GM18520 (cell line): ENCODE measurements around the gene LPP.

Source experiments
- ATAC-seq: cut with Tn5 transposase; IDR thresholded peaks from one replicate; pipeline ENCODE4 v1.9.1; 2021; ENCODE audit not compliant: unreplicated experiment

Gene LPP

DNA sequence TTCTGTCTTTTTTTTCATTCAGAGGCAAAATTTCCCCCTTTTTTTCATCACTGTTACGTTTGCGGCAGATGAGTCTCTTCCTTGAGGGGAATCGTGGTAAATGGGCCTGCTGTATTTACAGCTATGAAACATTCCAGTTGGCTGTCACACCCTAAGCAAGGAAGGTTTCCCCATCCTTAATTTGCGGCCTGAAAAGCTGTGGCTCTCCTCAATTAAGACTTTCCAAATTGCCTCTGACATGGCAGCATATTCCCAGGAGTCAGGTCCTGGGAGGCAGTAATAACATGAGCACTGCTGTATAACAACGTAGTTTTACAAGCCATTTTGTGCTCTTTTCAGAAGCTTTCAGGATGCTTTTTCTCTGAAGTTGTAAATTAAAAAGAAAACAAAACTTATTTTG, 420.9 kb downstream of the LPP start:
- no peak for ATAC-seq

DNA sequence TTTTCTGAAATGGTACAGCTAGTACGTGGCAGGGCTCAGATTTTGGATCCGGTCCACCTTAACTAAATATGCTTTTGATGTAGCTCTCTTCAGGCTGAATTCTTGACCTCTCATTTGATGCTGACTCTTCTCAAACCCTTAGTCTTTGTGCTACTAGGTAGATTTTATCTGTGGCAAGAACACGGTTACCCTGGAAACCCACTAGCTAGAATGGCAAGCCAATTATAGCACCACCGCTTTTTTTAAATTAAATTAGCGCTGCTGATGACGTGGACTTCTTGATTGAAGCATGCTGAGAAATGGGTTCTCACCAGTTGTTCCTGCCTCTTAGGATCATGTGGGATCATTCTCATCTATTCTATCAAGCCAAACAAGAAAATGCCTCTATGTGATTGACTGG, 421.5 kb downstream of the LPP start:
- no peak for ATAC-seq

DNA sequence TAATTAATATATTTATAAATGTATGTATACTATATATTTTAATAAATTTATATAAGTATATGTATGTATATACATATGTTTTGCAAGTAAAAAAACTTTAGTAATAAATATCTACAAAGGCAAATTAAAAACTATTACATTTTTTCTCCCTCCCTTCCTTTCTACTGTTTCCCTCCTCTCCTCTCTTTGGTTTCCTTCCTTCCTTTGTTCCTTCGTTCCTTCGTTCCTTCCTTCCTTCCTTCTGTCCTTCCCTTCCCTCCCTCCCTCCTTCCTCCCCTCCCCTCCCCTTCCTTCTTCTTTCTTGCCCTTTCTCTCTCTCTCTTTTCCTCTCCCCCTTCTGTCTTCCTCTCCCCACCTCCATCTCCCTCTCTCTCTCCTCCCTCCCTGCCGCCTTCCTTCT, 423.6 kb downstream of the LPP start:
- ATAC-seq = no peak

DNA sequence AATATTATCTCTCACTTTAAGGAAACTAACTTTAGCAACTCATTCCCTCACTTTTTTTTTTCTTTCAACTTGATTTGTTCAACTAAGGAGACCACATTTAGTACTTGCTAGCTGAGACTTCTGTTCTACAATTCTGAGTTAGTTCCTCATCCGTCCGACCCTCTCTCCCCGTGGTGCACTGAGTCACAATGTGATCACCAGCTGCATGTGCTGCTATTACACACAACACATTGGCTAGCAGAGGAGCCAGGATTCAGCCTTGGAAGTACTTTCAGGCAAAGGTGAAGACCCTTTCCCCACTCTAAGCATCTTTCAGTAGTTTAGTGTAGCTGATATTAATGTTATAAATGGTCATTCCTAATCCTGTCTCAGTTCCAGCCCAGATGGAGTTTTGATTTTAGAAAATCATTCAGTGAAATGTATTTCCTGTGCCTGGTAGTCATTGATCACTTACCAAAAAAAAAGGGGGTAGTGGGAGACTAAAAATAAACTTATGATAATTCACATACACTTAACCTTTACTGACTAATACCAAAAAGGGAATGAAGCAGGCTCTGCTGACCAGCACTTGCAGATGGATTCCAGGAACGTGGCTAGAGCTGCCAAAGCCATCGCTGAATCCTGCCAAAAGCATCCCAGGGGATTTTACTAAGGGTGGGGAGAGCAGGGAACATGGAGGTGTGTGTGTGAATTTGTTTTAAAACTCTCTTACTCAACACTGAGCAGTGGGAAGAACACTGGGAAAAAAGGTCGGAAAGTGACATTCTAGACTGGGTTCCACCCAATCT, 424.8 kb downstream of the LPP start:
- ATAC-seq = no peak

DNA sequence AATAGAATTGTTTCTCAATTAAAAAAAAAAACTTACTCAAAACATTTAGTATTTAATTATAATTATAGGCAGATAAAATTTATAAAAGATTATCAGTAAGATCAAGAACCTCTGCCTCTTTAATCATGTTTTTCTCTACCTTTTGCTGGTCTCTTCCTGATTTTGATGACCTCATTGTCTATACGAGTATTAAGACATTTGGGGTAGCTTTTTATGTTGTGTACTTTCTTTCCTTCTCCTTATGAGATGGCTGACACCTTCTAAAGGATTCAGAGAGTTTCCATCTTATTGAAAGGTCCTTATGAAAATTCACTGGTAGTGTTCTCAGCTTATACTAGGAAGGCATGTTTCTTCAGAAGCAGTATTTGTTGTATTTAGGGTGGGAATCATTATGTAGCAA, 426.3 kb downstream of the LPP start:
- no peak for ATAC-seq

DNA sequence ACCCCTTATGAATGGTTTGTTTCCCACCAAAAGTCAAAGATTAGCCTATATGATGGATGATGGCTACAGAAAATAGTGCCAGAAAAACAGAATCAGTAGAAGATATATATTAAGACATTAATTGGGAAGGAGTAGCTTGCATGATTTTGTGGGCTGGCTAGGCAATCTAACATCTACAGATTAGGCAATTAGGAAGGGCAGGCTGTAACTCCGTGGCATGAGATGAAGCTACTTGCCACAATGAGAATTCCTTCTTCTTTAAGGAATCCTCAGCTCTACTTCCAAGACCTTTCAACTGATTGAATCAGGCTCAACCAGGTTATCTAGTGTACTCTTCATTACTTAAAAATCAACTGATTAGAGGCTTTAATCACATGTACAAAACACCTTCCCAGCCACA, 426.7 kb downstream of the LPP start:
- ATAC-seq = no peak

DNA sequence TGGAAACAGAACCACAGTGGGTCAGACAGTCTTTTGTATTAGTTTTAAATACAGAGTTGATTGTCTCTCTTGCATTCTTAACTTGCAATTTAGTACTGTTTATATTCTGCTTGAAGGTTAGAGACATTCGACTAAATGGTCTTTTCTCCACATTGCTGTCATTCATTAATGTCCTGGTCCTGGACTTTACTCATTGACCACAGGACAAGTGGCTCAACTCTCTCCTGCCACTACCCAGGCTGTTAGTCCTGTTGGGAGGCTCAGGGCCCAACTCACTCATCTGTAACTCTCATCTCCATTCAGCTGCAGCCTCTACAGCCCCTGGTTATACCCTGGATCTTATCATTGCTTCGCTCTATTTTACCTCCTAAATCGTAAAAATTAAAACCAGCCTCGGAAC, 427.4 kb downstream of the LPP start:
- ATAC-seq = no peak

DNA sequence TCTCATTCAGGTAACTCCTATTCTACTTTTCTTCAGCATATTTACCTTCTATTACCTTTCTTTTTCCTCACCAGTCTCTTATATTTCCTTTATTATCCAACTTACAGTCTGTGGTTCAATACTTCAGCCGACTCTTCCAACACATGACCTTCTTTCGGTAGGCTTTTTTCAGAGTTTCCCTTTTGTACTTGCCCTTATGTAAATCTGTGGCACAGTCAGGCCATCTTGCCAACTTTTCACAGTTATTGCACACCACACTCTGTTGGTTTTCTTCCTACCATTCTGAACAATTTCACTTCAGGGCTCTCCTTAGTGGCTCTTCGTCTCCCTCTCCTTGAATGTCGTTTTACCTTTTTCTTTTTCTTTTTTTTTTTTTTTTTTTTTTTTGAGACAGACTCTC, 427.8 kb downstream of the LPP start:
- no peak for ATAC-seq

DNA sequence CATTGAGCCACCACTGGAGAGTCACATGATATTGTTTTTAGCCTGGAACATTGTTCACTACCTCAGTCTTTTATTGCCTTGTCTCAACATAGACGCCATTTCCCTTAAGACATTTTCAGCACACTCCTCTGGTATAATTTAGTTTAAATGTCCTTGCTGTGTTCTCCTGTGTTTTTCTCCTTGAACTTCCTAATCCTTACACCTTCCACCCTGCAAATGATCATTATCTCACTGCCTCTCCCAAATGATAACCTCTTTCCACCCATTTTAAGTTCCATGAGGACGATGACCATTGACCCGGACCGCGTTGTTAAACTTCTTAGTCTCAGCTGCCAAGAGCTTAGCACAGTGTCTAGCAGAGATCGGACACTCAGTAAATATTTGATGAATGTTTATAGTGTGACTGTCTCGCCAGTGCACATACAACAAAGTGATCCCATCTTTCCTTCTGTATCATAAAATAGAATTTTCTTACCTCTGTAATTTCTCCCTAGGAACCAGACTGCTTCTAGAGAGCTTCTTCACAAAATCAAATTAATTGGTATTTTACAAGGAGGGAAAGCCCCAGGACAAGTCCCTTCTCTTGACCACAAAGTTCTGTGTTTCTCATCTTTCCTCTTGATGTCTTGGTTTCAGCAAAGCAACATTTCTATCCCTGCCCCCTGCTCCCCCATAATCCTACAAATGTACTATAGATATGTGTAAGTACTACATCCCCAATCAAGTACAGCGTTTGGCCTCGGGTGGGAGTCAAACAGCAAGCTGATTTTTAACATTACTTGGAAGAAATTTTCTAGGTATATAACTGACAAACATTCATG, 429.6 kb downstream of the LPP start:
- ATAC-seq = no peak

DNA sequence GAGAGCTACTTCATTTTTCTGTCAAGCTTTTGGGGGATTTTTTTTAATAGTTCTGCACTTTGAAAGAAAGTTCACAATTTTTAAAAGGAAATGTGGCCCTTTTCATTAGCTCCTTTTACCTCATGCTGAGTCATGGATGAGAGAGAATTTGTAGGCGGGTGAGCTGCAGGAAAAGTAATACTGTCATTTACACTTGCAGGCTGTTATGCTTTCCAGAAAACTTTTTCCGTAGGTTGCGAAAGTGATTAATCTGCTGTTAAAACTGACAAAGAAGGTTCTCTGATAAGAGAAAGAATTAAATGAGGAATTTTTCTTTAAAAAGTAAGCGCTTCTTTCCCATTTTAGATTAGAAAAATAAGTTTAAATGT, 430.2 kb downstream of the LPP start:
- no peak for ATAC-seq

DNA sequence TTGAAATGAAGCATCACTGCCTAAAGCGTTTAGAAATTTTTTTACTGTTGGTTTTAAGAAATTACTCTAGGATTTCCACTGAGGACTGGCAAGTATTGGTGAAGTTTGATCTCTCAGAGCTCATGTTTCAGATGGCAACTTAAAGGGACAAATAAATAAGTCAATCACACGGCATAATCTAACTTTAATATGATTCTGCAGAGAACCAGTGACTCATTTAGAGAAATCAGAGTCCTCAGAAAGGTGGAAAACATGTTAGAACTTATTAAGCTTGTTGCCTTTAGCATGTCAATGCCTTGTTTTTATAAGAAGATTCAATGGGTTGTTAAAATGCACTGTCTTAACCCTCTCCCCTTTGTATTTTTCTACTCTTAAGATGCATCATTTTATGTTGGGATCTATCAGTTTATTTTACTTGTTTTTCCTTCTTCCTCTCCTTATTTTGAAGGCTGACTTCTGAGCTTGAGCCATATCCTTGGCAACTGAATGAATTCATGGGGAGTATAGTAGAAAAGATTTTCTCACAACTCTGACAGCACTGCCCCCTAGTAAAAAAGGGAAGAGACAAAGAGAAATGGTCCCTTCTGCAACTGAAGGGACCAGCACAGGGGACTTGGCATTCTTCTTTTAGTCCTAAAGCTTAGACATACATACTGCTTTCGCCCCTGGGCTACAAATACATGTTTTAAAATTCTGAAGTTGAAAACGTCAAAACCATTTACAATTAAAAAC, 431.2 kb downstream of the LPP start:
- ATAC-seq = no peak

DNA sequence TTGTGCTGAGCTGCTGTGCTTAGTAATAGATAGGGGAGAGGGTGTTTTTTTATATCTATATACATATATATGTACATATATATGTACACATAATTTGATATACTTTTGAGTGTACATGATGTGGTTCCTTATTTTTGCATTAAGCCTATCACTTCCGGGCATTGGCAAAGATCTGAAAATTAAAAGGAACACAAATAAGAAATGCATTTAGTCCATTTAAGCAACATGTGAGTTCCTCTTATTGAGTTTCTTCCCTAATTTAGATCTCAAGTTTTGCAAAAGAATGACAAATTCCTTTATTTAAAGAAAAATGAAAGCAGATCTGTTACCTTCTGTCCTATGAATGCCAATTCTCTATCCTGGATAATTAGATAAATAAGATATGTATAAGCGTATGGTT, 435.1 kb downstream of the LPP start:
- ATAC-seq = no peak

DNA sequence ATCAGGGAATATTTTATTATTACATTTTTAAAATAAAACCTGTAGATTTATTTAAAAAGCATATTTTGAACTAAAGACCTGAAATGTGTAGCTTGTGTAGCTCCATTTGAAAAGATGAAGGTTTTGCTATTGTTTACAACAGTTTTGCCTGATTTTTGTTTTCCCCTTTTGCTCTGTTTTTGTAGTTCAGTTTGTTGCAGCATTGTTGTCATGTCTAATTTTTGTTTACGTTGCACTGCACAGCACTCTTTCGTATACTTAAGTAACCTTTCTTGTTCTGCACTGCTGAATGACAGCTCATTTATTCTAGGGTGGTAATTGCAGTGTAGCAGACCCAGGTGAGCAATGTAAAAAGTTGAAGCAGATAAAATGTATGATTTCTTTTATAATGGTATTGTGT, 435.8 kb downstream of the LPP start:
- ATAC-seq = no peak

DNA sequence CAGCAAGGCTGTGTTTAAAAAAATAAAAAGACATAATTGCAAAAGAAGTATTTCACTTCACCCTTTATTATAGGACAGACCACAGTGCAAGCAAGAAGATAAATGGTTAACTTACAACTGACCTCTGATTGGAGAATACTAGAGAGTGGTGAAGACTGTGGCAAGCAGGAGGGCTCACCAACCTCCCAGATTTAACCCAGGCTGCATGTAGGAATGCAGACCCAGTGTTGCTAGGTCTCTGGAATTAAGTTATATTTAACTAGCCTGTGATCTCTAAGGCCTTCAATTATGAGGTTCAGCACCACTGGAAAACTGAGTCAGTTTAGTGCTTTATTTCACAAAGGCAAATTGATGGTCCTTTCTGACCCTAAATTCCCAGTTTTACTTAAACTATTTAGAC, 436.6 kb downstream of the LPP start:
- ATAC-seq = no peak

DNA sequence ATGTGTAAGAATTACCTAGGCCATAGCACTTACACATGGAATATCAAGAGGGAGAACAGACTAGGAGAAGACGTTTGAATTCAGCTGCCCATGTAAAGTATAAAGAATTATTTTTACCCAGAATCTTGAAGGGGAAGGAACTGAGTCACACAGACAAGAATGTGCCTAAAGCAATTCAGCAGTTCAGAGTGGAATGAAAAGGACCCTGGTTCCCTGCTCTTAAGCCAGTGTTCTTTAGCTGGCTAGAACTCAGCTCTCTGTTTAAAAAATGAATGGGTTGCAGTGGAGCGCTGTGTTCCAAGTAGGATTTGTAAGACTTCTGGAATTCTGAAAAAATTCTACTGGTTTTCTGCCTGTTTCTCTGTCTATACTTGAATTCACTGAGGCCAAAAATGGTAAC, 440.2 kb downstream of the LPP start:
- no peak for ATAC-seq

DNA sequence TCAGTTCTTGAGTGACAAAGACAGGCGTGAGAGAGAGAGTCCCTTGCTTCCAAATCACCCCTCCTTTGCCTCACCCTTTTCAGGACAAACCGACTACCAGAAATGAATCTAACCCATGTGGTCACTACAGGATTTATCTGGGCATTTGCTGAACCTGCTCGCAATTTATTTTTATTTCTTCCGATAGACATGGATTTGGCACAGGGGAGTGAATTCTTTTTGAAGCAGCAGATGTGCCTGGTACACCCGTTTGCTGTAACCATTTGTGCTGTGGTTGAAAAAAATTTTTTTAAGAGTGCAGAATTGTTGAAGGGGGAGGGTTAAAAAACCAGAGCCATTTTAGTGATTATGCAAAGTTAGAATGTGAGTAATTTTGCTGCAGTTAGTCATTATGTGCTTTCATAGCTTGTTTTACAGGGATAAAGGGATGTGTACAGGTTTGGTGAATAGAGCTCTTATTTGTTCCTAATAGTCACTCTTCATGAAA, 442.0 kb downstream of the LPP start:
- ATAC-seq = no peak

DNA sequence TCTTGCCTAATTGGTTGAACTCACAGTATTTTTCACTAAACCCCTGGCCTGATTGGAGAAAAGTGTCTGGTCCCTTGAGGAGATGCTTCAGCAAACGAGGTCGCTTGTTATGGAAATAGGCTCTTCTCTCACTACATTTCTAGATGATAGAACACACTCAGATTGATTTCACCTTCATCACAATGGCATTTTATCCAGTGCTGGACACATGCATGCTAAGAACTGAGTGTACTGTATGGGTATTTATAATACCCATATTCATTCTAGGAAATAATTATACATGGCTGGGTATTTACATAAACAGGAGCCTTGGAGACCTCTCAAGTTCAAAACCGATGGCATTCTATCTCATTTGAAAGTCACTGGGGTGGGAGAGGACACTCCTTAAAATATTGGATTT, 444.9 kb downstream of the LPP start:
- no peak for ATAC-seq

DNA sequence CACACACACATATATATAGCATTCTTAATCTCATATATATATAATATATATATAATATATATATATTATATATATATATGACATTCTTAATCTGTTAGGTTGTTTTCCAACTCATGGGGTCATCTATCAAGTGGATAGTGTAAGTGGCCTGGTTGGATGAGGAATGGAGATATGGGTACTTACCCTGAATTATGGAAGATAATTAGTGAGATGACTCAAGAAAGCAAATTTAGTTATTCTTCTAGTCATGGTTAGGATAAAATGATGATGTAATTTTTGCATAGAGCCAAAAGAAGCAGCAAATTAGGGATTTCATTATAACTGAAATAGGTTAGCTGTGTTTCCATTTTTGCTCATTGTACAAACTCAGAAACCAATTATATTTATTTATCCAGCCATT, 448.2 kb downstream of the LPP start:
- no peak for ATAC-seq

DNA sequence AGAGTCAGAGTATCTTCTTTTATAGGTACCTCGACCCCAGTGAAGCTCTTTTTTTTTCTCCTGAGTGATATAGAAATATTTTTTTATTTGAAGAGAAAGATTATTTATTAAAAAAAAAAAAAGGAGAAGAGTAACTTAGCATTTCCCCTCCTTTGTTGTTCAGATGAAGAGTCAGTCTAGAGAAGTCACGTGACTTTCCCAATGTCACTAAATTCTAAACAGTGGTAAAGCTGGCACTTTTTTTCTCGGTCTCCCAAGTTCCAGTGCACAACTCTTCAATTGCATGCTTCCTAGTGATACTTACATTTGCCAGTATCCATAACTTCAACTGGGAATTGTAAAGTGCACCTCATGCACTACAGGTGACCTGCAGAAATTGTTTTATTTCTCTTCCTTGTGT, 448.7 kb downstream of the LPP start:
- ATAC-seq = no peak

DNA sequence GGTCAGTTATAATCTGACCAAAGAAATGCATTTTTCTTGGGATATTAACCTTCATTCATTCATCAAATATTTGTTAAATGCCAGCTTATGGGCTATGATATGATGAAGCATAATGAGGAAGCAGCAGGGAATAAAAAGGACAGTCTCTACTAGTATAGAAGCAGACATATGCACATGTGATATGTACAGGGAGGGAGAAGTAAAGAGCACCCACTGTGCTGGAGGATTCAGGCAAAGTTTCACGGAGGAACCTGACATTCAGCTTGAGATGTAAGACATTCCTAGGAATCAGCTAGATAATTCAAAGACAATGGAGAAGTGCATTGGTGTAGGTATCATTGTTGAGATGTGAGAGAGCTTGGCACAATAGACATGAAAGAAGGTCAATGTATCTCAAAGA, 450.7 kb downstream of the LPP start:
- ATAC-seq = no peak

DNA sequence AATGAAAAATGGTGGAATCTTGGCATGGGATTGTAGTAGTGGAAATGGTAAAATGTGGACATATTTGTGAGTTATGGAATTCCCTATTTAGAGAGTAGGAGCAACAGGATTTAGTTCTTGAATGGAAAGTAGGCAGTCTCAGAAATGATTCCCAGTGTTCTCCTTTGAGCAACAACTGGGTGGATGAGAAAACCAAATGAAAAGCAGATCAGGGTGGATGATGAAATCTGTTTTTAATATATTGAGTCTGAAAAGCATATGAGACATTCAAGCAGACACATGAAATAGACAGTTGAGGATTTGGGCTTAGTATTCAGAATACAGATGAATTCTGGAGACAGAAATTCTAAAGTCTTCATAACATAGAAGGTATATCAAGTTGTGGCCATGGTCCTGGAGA, 451.3 kb downstream of the LPP start:
- no peak for ATAC-seq

DNA sequence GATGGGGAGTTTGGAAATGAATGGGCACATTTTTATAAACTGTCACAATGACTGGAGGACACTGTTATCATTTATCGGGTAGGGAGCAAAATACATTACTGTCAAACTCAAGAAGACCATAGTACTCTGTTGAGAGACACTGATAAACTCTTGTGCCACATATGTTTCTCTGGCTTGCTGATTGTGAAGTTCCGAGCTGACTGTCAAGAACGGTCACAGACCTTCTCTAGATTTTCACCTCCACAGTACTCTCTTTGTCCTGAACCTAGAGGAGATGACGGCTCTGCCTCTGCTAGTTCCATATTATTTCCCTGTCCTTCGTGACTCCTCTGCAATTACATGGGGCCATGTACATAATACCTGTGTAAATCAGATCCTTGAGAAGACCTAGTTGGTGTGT, 451.9 kb downstream of the LPP start:
- no peak for ATAC-seq
